H1 (cell line): ENCODE results near the gene UBAP2L.

Source experiments
- CBX8 ChIP-seq: fragments of 300-800, 300-1000 bp; sonication (generic); IDR thresholded peaks from 2 replicates; pipeline ENCODE4 v1.7.1; 2016; ENCODE audit warnings: low read depth, low read length, borderline replicate concordance
- CHD2 ChIP-seq: IDR thresholded peaks from 2 replicates; pipeline ENCODE4 v1.6.1; 2012; ENCODE audit warnings: low read length, improper control_type of control experiment
- CTCF ChIP-seq, 3 experiments: IDR thresholded peaks; 1 replicate in 2 of 3; 2 replicates in 1 of 3; pipeline versions ENCODE4 v1.5.1 to v1.6.1; 2011; ENCODE audit warnings: low read length in 3 of 3, mild to moderate bottlenecking in 3 of 3, inconsistent platforms in 2 of 3, low read depth in 1 of 3, moderate library complexity in 1 of 3; ENCODE audit not compliant: insufficient read depth in 1 of 3; ENCODE audit errors: control extremely low read depth in 1 of 3
- EP300 ChIP-seq, 2 experiments: IDR thresholded peaks; 1 replicate in 1 of 2; 2 replicates in 1 of 2; pipeline ENCODE4 v1.6.1; 2011 to 2012; ENCODE audit warnings: low read depth in 2 of 2, low read length in 2 of 2, mild to moderate bottlenecking in 2 of 2, borderline replicate concordance in 1 of 2, inconsistent platforms in 1 of 2, moderate library complexity in 1 of 2
- GTF2F1 ChIP-seq: IDR thresholded peaks from 2 replicates; pipeline ENCODE4 v1.6.1; 2012; ENCODE audit warnings: low read depth, low read length, improper control_type of control experiment, borderline replicate concordance
- HDAC2 ChIP-seq, 2 experiments: fragments of 300-600 bp in 1 of 2; sonication (generic) in 1 of 2; IDR thresholded peaks; 2 replicates each; pipeline ENCODE4 v1.6.1; 2011 to 2012; ENCODE audit warnings: low read depth in 2 of 2, low read length in 2 of 2, mild to moderate bottlenecking in 2 of 2, moderate library complexity in 2 of 2, borderline replicate concordance in 1 of 2, inconsistent platforms in 1 of 2
- MAX ChIP-seq: IDR thresholded peaks from 2 replicates; pipeline ENCODE4 v1.6.1; 2012; ENCODE audit warnings: inconsistent platforms
- PHF8 ChIP-seq: fragments of 200-600 bp; sonication (generic); conservative IDR thresholded peaks from 2 replicates; pipeline ENCODE4 v1.7.1; 2012; ENCODE audit warnings: low read depth, mild to moderate bottlenecking, inconsistent platforms, low read length, moderate library complexity
- POLR2A ChIP-seq, 2 experiments: IDR thresholded peaks; 1 replicate in 1 of 2; 2 replicates in 1 of 2; pipeline ENCODE4 v1.6.1; 2011; ENCODE audit warnings: low read depth in 2 of 2, low read length in 2 of 2, mild to moderate bottlenecking in 2 of 2; ENCODE audit errors: control extremely low read depth in 1 of 2
- POLR2AphosphoS5 ChIP-seq: IDR thresholded peaks from 2 replicates; pipeline ENCODE4 v1.6.1; 2011; ENCODE audit warnings: low read depth, low read length
- SUZ12 ChIP-seq: fragments of 200-600 bp; sonication (generic); IDR thresholded peaks from 2 replicates; pipeline ENCODE4 v1.6.1; 2012; ENCODE audit warnings: mild to moderate bottlenecking, inconsistent platforms, low read length, moderate library complexity, mixed read lengths
- TAF1 ChIP-seq: IDR thresholded peaks from 2 replicates; pipeline ENCODE4 v1.6.1; 2011; ENCODE audit warnings: mild to moderate bottlenecking, low read depth, low read length
- TF ChIP-seq, protein P1 (sequence below): IDR thresholded peaks from 2 replicates; pipeline ENCODE4 v1.6.1; 2011; ENCODE audit warnings: low read depth, mild to moderate bottlenecking, low read length; ENCODE audit not compliant: insufficient read depth

DNA sequence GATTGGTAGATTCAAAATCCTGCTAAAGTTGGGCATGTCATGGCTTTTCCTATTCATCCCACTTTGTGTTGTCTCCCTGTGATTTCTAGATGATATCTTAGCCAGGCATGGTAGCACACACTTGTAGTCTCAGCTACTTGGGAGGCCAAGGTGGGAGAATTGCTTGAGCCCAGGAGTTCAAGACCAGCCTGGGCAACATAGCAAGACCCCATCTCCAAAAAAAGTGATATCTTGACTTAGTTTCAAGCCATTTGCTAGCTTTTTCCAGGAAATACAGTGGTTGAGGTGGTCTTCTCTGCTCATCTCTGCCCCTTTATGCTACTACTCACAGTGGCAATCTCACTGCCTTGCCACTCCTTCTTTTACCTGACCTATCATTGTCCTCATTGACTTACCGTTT, 39.4 kb downstream of the UBAP2L start:
- TF ChIP-seq POLR2A (IDR thresholded peaks at IDR 0.05; ENCODE audit: control extremely low read depth in 1 of 2, low read depth in 2 of 2, low read length in 2 of 2) (no peak), CTCF (IDR thresholded peaks at IDR 0.05; ENCODE audit: control extremely low read depth in 1 of 3, insufficient read depth in 1 of 3, low read depth in 1 of 3, low read length in 3 of 3) (no peak), HDAC2 (IDR thresholded peaks at IDR 0.05; ENCODE audit: borderline replicate concordance in 1 of 2, low read depth in 2 of 2, low read length in 2 of 2) (no peak), TAF1 (no peak), SUZ12 (no peak), GTF2F1 (no peak), MAX (no peak), PHF8 (no peak), CBX8 (no peak), EP300 (IDR thresholded peaks at IDR 0.05; ENCODE audit: borderline replicate concordance in 1 of 2, low read depth in 2 of 2, low read length in 2 of 2) (no peak), POLR2AphosphoS5 (no peak), CHD2 (no peak)
- TF ChIP-seq, protein P1, sequence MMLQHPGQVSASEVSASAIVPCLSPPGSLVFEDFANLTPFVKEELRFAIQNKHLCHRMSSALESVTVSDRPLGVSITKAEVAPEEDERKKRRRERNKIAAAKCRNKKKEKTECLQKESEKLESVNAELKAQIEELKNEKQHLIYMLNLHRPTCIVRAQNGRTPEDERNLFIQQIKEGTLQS = no peak
